Measurements from ENCODE around the gene TMTC3.

- no peak for TF ChIP-seq EZH2phosphoT487 (conservative IDR thresholded peaks at IDR 0.05; ENCODE audit: low read length)
- TF ChIP-seq, protein P1, sequence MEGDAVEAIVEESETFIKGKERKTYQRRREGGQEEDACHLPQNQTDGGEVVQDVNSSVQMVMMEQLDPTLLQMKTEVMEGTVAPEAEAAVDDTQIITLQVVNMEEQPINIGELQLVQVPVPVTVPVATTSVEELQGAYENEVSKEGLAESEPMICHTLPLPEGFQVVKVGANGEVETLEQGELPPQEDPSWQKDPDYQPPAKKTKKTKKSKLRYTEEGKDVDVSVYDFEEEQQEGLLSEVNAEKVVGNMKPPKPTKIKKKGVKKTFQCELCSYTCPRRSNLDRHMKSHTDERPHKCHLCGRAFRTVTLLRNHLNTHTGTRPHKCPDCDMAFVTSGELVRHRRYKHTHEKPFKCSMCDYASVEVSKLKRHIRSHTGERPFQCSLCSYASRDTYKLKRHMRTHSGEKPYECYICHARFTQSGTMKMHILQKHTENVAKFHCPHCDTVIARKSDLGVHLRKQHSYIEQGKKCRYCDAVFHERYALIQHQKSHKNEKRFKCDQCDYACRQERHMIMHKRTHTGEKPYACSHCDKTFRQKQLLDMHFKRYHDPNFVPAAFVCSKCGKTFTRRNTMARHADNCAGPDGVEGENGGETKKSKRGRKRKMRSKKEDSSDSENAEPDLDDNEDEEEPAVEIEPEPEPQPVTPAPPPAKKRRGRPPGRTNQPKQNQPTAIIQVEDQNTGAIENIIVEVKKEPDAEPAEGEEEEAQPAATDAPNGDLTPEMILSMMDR (IDR thresholded peaks at IDR 0.05; ENCODE audit: insufficient read depth, low read length, poor library complexity, severe bottlenecking): no peak
Measured at GRCh38 chr12:88241862-88242570, 99.9 kb downstream of the TMTC3 start.

All from SU-DHL-6 (cell line).